HG03565 (cell line): ENCODE measurements around the gene RAPGEF3.

Source experiments
- ATAC-seq: cut with Tn5 transposase; IDR thresholded peaks from one replicate; pipeline ENCODE4 v1.9.1; 2021; ENCODE audit warnings: mild to moderate bottlenecking, moderate library complexity; ENCODE audit not compliant: unreplicated experiment

The RAPGEF3 gene

GRCh38 chr12:47790676-47791350, 32.1 kb upstream of the RAPGEF3 start:
- ATAC-seq = no peak

DNA sequence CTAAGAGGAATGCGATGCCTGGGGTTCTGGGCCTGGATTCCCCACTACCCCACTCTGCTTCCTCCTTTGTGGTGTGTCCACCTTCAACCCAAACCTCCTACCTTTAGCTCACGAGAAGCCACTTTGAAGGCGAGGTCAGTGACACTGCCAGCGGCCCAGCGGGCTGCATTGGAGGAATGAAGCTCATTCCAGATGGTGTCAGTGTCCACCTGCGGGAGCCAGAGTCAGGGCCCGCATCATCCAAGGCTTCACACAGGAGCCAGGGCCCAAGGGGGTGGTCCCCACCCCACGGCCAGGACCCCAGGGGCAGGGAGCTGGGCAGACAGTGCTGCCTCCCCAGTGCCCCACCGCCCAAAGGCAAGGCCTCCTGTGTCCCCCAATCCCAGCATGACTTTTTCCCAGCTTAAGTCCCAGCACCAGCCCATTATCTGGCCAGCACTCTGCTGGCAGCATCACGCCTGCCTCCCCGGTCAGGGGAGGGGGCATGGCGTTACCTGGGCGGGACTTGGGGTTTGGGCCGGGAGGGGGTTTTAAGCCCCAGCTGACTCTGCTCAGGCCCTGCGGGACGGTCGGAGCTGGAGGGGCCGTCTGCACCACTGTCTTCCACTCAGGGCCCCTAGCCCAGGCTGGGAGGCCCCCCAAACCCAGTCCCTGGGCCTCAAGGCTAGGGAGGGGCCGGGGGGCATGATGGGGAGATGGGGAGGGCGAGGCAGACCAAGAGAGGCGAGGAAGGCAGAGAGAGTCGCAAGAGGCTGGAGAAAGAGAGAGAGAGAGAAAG, 31.2 kb upstream of the RAPGEF3 start:
- ATAC-seq = no peak

- ATAC-seq = no peak
Observed at GRCh38 chr12:47789141-47789540, 30.5 kb upstream of the RAPGEF3 start.

DNA sequence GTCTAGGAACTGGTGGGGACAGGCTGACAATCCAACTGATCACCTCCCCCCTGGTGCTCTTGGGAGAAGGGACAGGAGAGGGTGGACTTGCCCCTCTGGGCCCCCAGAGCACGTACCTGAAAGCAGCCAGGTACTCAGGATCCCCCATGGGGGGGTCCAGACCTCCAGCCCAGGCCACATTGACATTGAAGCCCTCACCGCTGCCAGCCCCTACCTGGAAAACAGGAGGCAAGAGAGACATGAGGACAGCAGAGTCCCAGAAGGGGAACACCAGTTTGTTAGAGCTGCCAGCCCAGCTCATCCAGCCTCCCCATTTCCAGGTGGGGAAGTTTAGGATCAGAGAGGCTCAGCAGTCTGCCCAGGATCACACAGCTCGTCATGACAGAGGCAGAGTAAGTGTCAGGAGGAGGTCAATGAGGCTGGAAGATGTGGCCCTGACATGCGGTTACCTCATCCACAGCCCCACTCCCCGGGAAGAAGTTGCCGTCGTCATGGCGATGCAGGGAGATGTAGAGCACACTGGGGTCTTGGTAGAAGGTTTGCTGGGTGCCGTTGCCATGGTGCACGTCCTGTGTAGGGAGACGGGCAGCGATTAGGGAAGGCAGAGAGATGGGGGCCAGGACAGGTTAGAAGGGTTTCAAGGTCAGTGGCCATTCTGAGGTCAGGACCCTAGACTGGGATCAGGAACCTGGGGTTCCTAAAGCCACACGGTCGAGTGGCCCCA, 29.1 kb upstream of the RAPGEF3 start:
- ATAC-seq = no peak

DNA sequence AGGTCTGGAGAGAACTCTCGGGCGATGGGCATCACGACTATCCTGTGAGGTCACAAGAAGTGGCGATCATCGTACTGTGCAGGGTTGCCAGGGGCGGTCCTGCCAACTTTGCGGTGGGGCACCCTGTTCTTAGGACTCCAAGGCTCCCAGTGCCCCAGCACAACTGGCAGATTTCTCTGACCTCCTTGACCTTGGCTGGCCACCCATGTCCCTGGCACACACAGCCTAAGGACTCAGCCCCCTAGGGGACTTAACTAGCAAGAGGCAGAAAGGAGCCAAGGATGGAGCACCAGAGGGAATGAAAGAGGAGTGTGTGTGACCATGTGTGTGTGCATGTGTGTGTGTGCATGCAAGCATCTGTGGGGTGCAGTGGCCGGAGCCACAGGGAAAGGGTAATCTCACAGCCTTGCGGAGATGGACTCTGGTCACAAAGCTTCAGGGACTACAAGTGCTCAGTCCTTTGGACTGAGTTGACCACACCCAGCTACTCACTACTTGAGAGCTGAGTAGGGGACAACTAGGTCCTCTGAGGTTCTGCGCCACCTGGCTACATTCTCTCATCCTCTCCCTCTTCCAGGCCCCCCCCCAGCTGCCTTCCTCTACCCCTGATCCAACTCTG, 28.1 kb upstream of the RAPGEF3 start:
- ATAC-seq = no peak

GRCh38 chr12:47785887-47786661, 27.4 kb upstream of the RAPGEF3 start:
- ATAC-seq = no peak

GRCh38 chr12:47785036-47785886, 26.6 kb upstream of the RAPGEF3 start:
- no peak for ATAC-seq

DNA sequence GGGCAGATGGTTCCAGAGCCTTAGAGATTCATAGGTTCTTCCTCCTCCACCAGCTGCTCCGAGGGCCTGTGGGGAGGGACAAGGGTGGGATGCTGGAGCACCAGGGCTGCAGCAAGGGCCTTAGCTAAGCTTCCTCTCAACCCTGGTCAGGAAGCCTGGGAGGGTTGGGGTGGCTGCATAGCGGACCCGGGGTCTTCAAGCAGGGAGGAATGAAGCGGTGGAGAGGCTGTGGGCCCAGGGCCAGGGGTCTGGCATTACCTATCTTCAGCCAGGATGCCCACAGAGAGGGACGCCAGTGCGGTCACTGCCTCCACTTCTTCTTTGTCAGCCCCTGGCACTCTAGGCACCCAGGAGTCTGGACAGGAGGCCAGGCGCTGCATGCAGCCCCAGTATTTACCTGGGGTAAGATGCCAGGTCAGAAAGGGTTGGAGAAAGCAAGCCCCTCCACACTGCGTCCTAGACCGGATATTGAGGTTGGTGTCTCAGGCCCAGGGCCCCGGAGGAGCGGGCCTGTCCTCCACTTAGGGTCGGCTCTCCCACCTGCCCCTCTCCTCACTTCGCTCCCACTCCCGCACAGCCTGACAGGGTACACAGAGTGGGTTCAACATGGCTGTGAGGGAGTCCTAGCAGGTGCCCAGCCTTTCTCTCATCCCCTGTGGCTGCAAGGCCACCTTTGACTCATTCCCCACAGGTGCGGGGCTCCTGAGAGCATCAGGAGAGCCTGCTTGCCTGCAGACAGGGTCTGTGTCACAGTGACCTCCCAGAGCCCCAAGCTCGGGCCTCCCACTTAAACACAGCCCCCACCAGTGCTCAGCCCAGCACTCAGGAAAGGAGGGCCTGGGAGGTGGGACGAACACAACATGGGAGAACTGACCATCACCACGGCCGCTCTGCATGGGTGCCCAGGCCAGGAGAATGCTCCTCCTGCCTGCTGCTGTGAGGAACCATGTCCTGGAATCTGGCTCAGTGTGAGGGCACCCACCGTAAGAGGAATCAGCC, 25.4 kb upstream of the RAPGEF3 start:
- no peak for ATAC-seq

GRCh38 chr12:47783024-47783755, 24.5 kb upstream of the RAPGEF3 start:
- ATAC-seq = no peak

GRCh38 chr12:47782372-47782770, 23.7 kb upstream of the RAPGEF3 start:
- no peak for ATAC-seq

DNA sequence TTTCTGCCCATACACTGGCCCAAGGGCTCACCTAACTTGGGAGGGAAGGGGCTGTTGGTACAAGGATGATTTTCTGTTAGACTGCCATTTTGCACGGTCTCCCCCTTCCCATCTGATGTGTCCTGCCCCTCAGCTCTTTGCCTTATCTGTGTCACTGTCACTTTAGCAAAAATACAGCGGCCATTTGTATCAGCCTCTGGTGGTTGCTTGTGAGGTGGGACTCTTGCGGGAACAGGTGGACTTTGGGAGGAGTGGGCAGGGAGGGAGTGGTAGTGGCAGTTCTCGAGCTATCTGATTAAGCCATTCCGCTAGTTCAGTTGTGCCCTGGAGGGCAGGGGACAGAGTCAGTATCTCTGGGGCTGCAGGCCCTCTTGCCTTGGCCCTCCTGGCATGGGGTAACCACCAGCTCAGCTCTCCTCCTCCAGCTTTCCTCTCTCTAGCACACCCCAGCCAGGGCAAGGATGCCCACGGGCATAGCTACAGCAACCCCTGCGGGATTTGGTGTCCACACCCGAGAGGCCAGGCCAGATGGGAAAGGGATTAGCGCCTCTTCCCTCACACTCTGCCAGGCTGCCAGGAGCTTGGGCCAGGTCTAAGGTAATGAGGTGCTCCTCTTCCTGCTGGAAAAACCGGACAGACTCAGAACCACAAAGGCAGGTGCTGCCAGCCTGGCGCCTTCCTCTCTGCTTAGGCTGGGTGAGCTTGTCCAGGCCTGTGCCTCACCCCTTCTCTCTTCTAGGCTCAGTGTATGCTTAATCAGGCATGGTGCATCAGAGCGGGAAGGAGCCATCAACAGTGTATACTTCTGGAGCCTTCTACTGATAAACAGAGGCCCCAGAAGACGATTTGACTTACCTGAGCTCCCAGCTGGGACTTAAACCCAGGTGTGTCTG, 23.0 kb upstream of the RAPGEF3 start:
- ATAC-seq = no peak

GRCh38 chr12:47779943-47780504, 21.3 kb upstream of the RAPGEF3 start:
- ATAC-seq = no peak

DNA sequence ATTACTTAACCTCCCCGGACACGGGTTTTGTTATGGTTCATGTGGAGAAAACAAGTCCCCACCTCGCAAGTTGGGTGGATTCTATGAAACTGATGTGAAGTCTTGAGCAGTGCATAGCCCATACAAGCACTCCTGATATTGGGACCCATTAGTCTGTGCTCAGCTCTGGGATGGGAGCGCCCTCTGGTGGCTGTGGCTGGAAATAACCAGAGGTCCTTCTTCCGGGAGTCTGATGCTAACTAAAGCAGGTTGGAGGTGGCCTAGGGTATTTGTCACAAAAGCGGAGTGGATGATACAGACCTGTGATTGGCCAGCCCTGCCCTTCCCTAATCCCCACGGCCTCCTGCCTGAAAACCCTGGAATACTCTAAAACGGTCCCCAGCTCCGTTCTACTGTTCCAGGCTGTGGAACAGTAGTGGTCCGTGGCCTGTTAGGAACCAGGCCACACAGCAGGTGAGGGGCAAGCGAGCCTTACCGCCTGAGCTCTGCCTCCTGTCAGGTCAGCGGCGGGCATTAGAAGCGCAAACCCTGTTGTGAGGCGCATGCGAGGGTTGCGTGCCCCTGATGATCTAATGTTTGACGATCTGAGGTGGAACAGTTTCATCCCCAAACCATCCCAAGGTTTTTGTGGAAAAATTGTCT, 20.7 kb upstream of the RAPGEF3 start:
- ATAC-seq = no peak

DNA sequence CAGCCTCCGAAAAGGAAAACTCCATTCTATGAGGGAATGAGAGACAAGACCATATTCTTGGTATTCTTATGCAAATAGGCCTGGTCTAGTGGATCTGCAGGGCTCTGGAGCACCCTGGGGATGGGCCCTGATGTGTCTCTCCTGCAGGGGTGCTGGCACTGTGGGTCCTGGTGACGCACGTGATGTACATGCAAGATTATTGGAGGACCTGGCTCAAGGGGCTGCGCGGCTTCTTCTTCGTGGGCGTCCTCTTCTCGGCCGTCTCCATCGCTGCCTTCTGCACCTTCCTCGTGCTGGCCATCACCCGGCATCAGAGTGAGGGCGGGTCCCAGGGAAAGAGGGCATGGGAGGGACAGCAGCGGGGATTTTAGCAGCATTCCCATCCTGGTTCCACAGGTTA, 20.2 kb upstream of the RAPGEF3 start:
- ATAC-seq = no peak

- no peak for ATAC-seq
Observed at GRCh38 chr12:47777741-47778558, 19.3 kb upstream of the RAPGEF3 start.
